Measurements from ENCODE around the gene LATS1. TPM values are rescaled to one million over a fixed set of nuclear protein-coding genes. Genes with fewer than 3 reads are reported as not detected.
"Not testable (repeated sequence)": the region's sequence is repeated elsewhere in the genome, so short reads cannot be mapped to it uniquely, and the experiment has no call there.

The LATS1 gene
- total RNA-seq, 1 donor from 2014 or later, result 25.7 TPM

- DNase-seq (ENCODE audit: low spot score), result no peak
Measured at GRCh38 chr6:149680503-149680902, 37.4 kb downstream of the LATS1 start.

- DNase-seq (ENCODE audit: low spot score), result not testable (repeated sequence)
Measured at GRCh38 chr6:149672265-149672664, 45.6 kb downstream of the LATS1 start.

- DNase-seq (ENCODE audit: low spot score), result no peak
Measured at GRCh38 chr6:149660028-149660427, 57.9 kb downstream of the LATS1 start.

- DNase-seq (ENCODE audit: low spot score), result no peak
Measured at GRCh38 chr6:149657441-149657840, 60.5 kb downstream of the LATS1 start.

GRCh38 chr6:149651056-149651455, 66.8 kb downstream of the LATS1 start:
- no peak for DNase-seq (ENCODE audit: low spot score)

- peak; percentile 95 for DNase-seq (ENCODE audit: low spot score)
Measured at GRCh38 chr6:149648148-149649145, 69.5 kb downstream of the LATS1 start, which contains the start of gene KATNA1. Gene KATNA1 (minus strand): TSS chr6:149648714. CDS start chr6:149638547, 10,167 bp downstream.

- DNase-seq (ENCODE audit: low spot score), result no peak
Measured at GRCh38 chr6:149646599-149646998, 71.3 kb downstream of the LATS1 start.

- DNase-seq (ENCODE audit: low spot score), result no peak
Measured at GRCh38 chr6:149642829-149643580, 74.9 kb downstream of the LATS1 start.

- DNase-seq (ENCODE audit: low spot score), result no peak
Measured at GRCh38 chr6:149636124-149636523, 81.8 kb downstream of the LATS1 start.

- DNase-seq (ENCODE audit: low spot score), result no peak
Measured at GRCh38 chr6:149634315-149634714, 83.6 kb downstream of the LATS1 start.

GRCh38 chr6:149628875-149629510, 88.9 kb downstream of the LATS1 start:
- DNase-seq (ENCODE audit: low spot score), result no peak

- no peak for DNase-seq (ENCODE audit: low spot score)
Measured at GRCh38 chr6:149627672-149628071, 90.2 kb downstream of the LATS1 start.

- DNase-seq (ENCODE audit: low spot score), result no peak
Measured at GRCh38 chr6:149615805-149616204, 102.1 kb downstream of the LATS1 start.

GRCh38 chr6:149614337-149614736, 103.6 kb downstream of the LATS1 start:
- no peak for DNase-seq (ENCODE audit: low spot score)

GRCh38 chr6:149608381-149608982, 109.4 kb downstream of the LATS1 start:
- DNase-seq (ENCODE audit: low spot score), result no peak

Other genes starting within 250 kb of the LATS1 start
- gene ZC3H12D, start 233.1 kb downstream of the LATS1 start, total RNA-seq, result 3.0 TPM
- 23.0 TPM for gene PPIL4, start 172.1 kb downstream of the LATS1 start, total RNA-seq
- gene GINM1, start 151.7 kb downstream of the LATS1 start, total RNA-seq, result 53.5 TPM
- 16.5 TPM for gene KATNA1, start 69.4 kb downstream of the LATS1 start, total RNA-seq
- gene NUP43, start 28.4 kb upstream of the LATS1 start, total RNA-seq, result 29.9 TPM
- 78.7 TPM for gene PCMT1, start 31.6 kb upstream of the LATS1 start, total RNA-seq
- gene LRP11, start 146.3 kb upstream of the LATS1 start, total RNA-seq, result 24.2 TPM
- 0.29 TPM for gene RAET1E, start 180.0 kb upstream of the LATS1 start, total RNA-seq
- 0.51 TPM for gene RAET1G, start 205.0 kb upstream of the LATS1 start, total RNA-seq
- gene ULBP2, start 223.9 kb upstream of the LATS1 start, total RNA-seq, result 0.96 TPM
- 0.19 TPM for gene ULBP1, start 245.8 kb upstream of the LATS1 start, total RNA-seq